ENCODE measurements around the gene CPZ.

Gene CPZ

DNA sequence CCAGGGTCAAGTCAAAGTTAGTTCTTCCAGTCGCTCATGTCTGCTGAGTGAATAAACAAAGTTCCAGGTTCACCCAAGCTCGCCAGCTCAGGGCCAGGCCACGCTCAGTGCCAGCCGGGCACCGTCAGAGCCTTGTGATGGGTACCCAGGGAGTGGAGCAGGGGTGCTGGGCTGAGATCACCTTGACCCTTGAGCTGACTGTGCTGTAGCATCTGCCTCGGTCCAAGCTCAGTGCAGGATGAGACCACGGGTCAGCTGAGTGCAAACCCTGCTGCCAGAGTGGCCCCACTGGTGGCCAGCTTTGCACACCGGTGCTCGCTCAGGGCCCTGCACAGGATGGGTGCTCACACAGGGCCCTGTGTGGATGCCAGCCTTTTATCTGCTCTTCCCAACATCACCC is 4.3 kb downstream of the CPZ start:
- no peak for DNase-seq

DNA sequence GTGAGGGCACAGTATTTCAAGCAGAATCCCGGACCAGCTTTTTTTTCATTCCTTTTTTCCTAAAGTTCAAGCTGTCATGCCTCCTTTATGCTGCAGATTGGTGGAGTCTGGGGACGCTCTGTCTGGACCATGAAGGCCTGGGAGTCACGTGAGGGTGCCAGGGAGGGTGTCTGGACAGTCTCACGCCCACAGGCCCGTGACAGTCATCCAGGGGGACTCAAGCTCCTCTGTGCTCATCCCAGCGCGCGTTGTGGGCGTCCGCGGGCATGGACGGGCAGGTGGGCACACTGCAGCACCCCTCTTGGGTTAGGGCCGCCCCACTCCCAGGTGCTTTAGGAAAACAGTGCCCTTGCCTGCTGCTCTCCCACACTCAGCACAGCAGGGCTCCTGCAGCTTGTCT is 4.8 kb downstream of the CPZ start:
- no peak for DNase-seq

DNA sequence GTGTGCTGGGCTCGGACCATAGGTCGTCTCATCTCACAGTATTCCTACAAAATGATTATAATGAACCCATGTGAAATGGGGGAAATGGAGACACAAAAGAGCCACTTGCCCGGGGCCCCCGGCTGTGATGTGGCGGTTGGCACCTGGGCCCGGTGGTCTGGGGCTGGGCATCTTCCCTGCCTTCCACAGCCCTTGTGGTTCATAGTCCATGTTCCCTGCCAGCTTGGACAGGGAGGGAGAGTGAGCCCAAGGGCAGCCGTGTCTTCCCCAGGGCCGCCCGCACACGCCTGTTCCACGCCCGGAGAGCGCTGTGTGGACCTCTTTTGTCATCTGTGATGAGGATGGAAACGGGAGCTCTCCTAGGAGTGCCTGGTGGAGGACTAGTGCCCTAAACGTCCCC is 5.2 kb downstream of the CPZ start:
- no peak for DNase-seq

DNA sequence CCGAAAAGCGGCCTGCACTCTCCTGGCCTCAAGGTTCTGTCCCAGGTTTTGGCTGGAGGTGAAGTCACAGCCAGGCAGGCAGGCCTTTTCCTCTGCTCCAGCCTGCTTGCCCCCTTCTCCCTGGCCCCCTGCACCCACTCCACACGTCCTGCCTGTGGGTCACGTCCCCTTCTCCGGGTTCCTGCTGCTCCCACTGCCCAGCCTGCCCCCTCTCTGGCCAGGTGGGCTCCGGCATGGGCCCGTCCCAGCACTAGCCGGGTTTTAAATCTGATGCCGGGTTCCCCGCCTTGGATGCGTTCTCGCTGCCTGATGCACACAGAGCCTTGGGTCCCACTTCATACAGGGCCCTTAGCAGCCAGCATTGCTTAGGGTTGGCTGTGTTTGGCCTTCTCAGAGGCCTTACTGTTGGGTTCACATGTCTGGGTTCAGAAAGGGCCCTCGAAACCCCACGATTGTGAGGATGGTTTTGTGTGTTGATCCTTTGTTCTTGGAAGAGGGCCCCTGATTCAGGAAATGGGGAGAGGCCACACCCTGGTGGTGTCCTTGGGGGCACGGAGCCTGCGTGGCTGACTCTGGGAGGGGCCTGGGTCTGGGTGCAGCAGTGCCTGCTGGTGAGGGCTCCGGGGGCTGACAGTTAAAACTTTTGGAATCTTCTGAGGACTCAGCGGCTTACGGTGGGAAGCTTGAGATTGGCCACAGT is 6.0 kb downstream of the CPZ start:
- DNase-seq: no peak

DNA sequence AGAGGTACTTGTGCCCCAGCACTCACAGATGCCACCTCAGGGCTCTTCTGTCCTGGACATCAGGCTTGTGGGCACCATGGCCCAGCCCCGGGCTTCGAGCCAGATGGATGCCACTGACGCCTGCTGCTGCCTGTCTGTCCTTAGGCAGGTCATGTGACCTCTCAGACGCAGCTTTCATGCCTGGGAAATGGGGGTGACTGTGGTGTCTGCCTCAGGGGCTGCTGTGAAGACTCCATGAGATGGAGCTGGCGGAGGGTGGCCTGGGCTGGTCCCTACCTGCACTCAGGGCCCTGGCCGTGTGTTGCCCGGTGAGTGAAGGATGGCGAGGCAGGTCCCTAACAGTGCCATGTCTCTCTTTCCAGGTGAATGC is 6.5 kb downstream of the CPZ start:
- DNase-seq: no peak

DNA sequence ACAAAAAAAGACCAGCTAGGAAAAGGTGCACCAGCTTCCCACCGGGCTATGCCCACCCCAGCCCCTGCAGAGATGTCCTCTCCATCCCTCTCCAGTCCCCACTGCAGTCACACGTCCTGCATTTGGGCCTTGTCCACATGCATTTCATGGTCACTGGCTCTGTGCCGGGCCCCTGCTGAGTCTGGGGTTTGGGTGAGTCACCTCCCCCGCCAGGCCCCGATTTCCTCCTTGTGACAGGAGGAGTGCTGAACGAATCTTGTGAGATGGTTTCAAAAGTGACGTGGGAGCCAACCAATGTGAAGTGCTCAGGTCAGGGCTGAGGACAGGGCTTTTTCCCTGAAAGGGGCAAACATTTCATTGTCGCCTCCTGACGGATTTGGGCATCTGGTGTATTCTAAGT is 7.1 kb downstream of the CPZ start:
- DNase-seq: no peak

DNA sequence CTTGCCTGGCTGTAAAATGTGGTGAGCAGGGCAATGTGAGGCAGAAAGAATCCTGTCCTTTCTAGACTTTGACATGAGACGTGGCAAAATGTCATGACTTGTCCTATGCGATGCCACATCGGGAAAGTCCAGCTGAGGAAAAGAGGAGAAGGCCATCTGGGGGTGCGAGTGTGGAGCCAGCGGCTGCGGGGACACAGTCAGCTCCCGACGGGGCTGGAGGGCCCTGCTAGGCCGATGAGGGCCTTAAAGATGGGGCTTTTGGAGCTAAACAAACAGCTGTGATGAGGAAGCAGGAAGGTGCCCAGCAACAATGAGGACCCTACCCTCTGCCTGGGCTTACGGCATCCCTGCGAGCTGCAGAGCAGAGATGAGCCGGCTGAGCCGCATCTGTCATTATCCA is 7.7 kb downstream of the CPZ start:
- DNase-seq: no peak

DNA sequence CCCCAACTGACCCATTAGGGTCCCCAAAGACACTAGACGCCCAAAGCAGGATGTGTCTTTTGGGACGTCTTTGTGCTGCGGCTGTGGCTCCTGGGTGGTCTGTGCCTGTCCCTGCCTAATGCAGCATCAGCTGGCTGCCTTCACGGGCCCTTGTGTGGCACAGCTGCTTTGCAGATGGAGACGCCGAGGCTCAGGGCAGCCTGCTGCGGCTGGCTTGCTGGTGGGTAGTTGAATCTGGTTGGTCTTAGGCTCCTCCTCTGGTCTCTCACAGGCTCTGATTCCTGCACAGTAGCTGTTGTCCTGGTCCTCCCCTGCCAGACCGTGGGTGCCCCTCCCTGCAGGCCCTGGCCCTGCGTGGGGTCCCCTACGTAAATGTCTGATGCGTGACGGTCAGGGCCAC is 8.1 kb downstream of the CPZ start:
- DNase-seq: no peak

DNA sequence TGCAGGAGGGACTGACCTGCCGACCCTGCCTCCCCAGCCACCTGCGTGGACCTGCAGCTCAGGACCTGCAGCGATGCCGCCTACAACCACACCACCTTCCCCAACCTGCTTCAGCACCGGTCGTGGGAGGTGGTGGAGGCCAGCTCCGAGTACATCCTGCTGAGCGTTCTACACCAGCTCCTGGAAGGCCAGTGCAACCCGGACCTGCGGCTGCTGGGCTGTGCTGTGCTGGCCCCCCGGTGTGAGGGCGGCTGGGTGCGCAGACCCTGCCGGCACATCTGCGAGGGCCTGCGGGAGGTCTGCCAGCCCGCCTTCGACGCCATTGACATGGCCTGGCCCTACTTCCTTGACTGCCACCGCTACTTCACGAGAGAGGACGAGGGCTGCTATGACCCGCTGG is 8.5 kb downstream of the CPZ start:
- DNase-seq: no peak

DNA sequence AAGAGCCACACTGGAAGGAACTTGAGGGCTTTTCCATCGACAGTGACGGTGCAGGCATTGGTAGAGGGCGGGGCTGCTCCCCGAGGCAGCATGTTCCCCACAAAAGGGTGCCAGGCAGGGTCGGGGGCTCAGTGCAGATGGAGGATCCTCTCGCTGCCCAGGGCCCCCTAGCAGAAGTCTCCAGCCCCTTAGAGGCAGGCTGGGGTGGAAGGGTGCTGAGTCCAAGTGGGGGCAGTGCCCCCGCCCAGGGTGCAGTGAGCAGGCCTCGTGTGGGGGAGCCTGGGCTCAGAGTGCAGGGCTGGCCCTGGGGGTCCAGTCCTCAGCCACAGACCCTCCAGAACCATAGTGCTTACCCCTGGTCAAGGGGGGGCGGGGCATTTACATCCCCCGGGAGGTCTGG is 9.0 kb downstream of the CPZ start:
- DNase-seq: no peak

DNA sequence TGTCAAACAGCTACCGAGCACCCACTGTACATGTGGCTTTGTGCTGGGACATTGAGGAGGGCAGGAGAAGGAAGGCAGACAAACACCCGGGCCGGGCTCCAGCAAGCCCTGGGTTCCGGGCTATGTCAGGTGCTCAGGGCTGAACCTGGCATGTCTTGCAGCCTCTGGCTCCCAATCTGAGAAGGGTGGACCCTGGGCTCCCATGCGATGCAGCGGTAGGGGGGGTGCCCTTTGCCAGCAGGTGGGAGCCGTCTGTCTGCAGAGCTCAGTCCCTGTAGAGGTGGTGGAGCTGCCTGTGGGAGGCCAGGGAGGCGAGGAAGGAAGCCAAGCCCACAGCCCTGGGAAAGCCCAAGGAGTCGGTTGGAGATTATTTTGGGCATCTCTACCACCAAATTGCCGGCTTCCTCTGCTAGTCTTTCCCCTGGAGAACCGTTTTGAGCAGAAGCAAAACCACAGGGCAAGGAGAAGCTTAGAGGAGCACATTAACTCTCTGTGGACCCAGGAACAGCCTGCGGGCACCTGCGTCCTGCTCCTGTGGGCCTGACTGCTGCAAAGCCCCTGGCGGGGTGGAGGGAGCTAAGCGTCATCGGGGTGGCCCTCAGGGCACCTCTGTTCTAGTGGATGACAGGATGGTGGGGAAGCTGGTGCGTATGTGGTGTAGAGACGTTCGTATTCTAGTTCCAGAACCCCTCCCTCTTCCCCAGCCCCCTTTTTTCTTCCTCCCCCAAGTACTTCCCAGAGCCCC is 10.3 kb downstream of the CPZ start:
- DNase-seq: no peak

DNA sequence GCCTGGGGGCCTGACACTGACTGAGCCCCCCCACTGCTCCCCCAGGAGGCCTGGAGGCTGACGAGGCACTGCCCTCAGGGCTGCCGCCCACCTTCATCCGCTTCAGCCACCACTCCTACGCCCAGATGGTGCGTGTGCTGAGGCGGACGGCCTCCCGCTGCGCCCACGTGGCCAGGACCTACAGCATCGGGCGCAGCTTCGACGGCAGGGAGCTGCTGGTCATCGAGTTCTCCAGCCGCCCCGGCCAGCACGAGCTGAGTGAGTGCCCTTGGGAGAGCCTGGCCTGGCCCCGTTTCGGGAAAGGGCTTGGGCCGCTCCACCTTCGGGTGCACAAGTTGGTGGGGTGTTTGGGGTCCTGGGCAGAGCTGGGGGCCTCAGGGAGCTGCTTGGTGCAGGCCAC is 11.4 kb downstream of the CPZ start:
- no peak for DNase-seq

DNA sequence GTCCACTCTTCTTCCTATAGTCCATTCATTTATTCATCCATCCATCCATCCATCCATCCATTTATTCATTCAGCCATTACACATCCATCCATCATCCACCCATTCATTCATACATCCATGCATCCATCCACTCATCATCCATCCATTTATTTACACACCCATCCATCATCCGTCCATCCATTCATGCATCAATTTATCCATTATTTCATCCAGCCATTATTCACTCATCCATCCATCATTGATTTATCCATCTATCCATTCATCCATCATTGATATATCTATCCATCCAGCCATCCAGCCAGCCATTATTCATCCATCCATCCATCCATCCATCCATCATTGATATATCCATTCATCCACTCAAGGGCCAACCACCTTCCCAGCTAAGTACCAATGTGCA is 12.7 kb downstream of the CPZ start:
- DNase-seq: no peak

DNA sequence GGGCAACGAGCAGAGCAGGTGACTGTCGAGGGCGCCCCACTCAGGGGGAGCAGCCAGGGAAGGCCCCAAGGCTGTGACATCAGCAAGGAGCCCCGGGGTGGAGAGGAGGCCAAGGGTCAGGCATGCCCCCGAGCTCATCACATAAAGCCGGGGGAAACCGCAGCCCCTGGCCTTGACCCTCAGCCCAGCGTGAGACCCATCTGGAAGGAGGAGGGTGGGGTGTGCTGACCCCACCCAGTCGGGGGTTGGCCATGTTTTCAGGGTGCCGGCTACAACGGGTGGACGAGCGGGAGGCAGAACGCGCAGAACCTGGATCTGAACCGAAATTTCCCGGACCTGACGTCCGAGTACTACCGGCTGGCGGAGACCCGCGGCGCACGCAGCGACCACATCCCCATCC is 13.9 kb downstream of the CPZ start:
- no peak for DNase-seq

DNA sequence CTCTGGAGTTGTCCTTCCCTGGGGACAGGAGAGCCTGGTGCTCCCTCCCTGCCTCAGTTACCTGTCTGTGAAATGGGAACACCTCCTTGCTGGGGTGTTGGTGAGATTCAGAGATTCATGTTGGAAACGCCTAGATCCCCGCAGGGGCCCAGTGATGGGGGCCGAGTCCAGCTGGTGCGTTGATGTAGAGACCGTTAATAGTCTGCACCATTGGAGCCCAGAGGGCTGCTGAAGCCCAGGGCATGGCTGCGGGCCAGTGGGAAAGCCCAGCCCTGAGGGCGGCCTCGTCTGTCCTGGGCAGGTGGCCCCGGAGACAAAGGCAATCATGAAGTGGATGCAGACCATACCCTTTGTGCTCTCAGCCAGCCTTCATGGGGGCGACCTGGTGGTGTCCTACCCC is 14.4 kb downstream of the CPZ start:
- DNase-seq: no peak

DNA sequence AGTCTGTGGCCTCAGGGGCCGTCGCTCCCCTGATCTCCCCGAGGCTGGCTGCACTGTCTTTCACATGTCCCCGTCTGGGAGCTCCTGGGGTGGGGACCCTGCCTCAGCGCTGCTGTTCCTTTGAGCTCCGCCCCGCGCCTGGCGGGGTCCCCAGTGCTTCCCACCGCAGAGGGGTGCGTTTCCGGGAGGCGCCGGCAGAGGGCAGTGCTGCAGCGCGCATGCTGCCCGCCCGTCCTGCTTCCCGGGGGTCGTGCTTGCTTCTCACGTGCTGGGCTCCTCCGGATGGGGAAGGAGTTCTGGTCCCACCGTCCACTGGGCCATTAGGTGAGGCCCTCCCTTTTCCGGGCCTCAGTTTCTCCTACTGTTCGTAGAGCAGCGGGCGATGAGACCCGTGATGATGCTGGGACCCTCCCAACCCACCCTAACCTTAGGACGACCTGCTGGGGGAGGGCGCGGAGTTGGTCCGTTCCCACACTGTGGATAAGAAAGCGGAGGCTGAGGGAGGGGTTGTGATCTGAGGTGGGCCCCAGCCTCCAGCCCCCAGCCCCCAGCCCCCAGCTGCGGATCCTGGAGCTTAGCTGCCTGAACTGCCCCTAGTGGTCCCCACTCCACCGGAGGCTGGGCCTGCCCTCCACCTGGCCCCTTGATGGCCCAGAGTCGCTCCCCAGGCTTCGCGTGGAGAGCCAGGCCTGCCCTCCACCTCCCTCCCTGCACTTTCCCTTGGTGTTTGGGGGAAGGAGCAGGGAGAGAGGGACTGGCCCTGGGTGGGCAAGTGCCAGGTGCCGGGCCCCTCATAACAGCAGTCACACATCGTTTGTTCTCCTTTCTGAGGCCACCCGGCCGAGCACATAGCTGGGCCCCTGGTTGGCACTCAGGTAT is 15.3 kb downstream of the CPZ start:
- no peak for DNase-seq

DNA sequence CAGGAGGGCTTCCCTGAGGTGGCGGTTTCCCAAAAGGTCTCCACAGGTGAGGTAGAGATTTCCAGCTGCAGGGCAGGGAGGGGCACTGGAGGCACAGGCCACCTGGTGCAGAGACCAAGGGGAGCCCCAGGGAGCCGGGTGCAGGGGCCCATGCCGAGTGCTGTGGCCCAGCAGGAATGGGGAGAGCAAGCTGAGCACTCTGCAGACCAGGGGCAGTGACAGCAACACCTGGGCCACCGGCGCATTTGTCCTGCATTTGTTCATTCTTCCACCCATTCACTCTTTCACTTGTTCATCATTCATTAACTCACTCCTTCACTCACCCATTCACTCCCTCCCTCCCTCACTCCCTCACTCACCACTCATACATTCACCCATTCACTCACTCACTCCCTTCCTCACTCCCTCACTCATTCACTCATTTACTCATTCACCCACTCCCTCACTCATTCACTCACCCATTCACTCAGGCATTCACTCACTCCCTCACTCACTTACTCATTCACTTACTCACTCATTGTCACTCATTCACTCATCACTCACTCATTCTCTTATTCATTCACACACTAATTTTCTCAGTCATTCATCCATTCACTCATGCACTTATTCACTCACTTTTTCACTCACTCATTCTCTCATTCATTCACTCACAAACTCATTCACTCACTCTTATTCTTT is 16.3 kb downstream of the CPZ start:
- DNase-seq: no peak

DNA sequence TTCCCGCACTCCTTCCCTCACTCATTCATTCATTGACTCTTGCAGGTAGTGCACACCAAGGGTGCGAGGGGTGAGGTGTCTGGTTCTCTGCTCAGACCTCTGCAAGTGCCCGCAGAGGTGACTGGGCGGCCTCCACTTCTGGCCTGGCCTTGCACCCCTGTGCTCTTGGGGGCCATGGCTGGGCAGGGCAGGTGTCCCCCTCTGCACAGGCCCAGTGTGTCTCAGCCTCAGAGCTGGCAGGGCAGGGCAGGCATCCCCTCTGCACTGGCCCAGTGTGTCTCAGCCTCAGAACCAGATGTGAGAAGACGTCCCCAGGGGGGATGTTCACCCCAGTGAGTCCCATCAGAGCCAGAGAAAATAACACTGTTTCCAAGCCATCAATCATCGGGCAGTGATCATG is 16.8 kb downstream of the CPZ start:
- no peak for DNase-seq

DNA sequence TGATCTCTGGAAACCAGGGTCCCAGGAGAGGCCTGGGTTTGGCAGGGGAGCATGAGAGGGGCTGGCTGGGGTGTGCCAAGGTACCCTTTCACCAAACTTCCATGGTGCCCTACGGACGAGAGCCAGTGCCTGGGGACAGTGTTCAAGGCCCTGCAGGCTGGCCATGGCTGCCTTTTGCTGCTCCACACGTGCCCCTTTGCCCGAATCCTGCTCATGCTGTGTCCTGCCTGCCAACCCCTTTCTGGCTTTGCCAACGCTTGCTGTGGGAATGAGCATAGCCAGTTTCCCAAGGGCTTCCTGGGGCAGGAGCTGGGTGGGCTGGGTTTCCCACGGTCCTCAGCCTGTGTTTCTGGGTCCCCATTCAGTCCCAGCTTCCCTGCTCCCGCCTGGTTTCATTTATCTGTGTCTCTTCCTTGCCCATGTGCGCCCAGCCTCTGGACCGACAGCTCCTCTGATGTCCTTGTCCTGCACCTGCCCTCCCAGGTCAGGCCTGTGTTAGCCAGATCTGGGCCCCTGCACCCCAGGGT is 17.3 kb downstream of the CPZ start:
- DNase-seq: no peak

DNA sequence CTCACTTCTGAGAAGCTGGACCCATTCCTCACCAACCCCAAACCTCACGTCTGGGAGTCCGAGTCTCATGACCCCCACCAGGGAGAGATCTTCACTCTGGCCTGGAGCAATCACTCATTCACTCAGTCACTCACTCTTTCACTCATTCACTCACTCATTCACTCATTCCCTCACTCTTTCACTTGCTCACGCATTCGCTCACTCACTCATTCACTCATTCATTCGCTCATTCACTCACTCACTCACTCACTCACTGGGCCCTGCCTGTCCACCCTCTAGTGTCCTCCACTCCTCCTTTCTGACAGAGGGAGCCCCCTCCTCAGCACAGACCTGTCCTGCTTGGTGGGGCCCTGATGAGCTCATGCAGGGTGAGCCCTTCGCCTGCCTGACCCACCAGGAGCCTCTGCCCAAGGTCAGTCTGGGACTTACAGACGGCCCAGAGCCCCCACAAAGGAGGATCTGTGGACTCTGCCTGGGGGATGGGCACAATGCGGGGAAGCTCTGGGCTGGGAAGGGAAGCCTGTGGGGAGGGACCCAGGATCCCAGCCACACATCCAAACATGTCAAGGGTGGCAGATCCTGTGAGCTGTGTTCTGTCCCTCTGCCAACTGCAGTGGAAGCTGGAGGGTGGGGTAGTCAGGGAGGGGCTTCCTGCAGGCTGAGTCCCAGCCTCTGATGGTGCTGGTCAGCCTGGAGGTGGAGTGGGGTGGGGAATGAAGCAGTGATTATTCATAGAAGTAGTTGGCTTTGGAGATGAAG is 18.5 kb downstream of the CPZ start:
- DNase-seq: no peak

DNA sequence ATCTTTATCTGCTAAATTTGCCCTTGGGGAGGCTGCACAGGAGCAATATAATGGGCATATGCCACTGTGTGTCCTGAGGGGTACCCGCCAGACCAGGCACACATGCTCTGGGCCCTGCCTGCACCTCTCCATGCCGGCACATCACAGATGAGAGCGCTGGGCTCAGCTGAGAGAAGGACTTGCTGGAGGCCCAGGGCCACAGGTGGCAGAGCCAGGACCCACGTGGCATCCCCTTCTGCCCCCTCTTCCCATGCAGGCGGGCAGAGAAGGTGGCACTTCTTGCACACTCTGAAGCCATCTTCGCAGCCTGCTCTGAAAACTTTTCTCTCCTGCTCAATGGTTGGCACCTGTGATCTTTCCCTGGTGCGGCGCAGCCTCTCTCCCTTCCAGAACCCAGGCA is 20.1 kb downstream of the CPZ start:
- no peak for DNase-seq
